Measurements from ENCODE around the gene SHROOM2.

SHROOM2 gene

GRCh38 chrX:9903146-9903545 is 116.9 kb downstream of the SHROOM2 start:
- H3K4me3 ChIP-seq (ENCODE audit: low read length): no peak overlapping the region
- no peak for TF ChIP-seq ZNF274 (IDR thresholded peaks at IDR 0.05; ENCODE audit: low read depth, low read length)

DNA sequence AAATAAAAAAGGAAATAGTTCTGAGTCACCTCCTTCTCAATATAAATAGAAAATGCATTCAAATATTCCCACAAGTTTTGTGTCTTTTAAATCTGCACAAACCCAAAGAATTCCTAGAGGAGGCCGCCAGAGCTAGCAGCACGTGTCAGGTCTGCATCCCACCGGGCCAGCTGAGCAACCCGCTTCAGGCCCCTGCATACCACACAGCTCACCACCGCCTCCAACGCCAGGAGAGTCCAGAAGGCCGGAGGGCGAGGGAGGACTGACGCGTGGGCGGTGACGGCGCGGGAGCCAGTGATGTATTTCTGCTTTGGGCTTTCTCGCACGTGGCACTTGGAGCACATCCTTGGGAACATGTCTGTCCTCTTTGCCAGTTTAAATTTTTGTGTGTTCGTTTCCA is 119.1 kb downstream of the SHROOM2 start:
- no peak for TF ChIP-seq ZNF274 (IDR thresholded peaks at IDR 0.05; ENCODE audit: low read depth, low read length)
- H3K4me3 ChIP-seq (ENCODE audit: low read length): no peak overlapping the region

DNA sequence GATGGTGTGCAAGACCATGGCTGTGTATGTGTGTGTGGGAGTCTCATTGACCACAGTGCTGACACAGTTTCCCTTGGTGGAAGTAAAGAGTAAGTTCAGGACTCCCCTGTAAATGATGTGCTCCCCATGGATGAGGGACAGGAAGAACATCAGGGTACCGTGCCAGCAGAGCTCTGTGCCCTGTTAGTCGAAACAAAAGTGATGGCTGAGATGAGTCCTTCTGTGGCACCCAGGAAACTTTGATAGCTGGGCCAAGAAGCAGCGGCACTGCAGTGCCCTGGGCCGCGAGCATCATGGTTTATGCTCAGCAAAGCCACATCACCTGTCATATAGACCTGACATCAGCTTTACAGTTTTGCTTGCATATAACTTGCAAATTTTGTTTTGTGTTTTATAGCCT is 119.5 kb downstream of the SHROOM2 start:
- no peak overlapping the region for H3K4me3 ChIP-seq (ENCODE audit: low read length)
- no peak for TF ChIP-seq ZNF274 (IDR thresholded peaks at IDR 0.05; ENCODE audit: low read depth, low read length)

DNA sequence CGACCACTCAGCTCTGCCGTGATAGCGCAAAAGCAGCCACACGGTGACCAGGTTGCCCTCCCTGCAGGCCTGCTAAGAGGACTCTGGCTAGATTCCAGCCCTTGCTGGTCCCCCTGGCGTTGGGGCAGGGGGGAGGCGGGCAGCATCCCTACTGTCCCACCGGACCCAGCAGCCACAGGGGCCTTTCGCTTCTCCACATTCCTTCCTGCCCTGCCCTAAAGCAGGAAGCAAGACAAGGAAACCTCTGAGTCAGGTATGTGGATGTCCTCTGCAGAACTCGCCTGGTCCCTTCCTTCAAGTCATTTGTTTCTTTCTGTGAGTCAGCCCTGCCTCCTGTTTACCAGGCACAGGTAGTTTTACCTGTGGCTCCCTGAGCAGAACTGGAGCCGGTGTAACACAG is 120.7 kb downstream of the SHROOM2 start:
- TF ChIP-seq ZNF274 (IDR thresholded peaks at IDR 0.05; ENCODE audit: low read depth, low read length): no peak
- H3K4me3 ChIP-seq (ENCODE audit: low read length): no peak overlapping the region

GRCh38 chrX:9907645-9908387 is 121.6 kb downstream of the SHROOM2 start:
- no peak overlapping the region for H3K4me3 ChIP-seq (ENCODE audit: low read length)
- TF ChIP-seq ZNF274 (IDR thresholded peaks at IDR 0.05; ENCODE audit: low read depth, low read length): no peak

DNA sequence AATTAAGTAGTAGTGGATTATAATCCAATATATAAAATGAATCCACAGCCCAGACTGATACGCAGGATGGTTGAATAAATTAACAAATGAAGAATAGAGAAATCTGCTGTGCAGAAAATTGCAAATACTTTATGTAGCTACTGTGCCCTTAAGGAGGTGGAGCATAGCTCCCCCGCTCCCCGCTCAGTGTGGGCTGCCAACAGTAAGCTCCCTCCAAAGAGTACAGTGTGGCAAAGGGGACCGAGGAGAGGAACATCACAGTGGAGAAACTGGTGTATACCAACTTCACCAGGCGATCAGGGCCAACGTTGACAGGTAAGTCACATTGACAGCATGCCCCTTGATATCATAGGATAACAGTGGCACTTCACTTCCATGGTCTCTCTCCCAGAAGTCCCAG is 123.0 kb downstream of the SHROOM2 start:
- no peak for TF ChIP-seq ZNF274 (IDR thresholded peaks at IDR 0.05; ENCODE audit: low read depth, low read length)
- H3K4me3 ChIP-seq (ENCODE audit: low read length): no peak overlapping the region

GRCh38 chrX:9911487-9911886 is 125.3 kb downstream of the SHROOM2 start:
- TF ChIP-seq ZNF274 (IDR thresholded peaks at IDR 0.05; ENCODE audit: low read depth, low read length): no peak
- H3K4me3 ChIP-seq (ENCODE audit: low read length): no peak overlapping the region

- no peak overlapping the region for H3K4me3 ChIP-seq (ENCODE audit: low read length)
- TF ChIP-seq ZNF274 (IDR thresholded peaks at IDR 0.05; ENCODE audit: low read depth, low read length): no peak
Measured at GRCh38 chrX:9912351-9913145, 126.3 kb downstream of the SHROOM2 start.

DNA sequence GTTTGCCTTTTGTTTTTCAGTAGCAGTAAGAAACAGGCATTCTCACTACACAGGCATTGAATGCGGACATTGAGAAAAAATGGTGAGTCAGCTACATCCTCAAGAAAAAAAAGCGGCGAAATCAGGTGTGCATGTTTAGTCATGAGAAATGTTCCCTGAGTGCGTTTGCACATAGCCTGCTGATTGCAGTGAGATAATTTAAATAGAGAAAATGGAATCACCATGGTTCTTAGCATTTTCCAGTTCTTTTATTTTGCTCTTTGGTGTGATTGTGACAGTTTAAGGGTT is 126.9 kb downstream of the SHROOM2 start:
- TF ChIP-seq ZNF274 (IDR thresholded peaks at IDR 0.05; ENCODE audit: low read depth, low read length): no peak

GRCh38 chrX:9917861-9918260 is 131.6 kb downstream of the SHROOM2 start:
- TF ChIP-seq ZNF274 (IDR thresholded peaks at IDR 0.05; ENCODE audit: low read depth, low read length): no peak
- H3K4me3 ChIP-seq (ENCODE audit: low read length): no peak overlapping the region

More for the DNA sequence above, 126.9 kb downstream of the SHROOM2 start:
- H3K4me3 ChIP-seq (ENCODE audit: low read length): no peak overlapping the region

- no peak overlapping the region for H3K4me3 ChIP-seq (ENCODE audit: low read length)
- TF ChIP-seq ZNF274 (IDR thresholded peaks at IDR 0.05; ENCODE audit: low read depth, low read length): no peak
Measured at GRCh38 chrX:9919632-9920172, 133.5 kb downstream of the SHROOM2 start.

DNA sequence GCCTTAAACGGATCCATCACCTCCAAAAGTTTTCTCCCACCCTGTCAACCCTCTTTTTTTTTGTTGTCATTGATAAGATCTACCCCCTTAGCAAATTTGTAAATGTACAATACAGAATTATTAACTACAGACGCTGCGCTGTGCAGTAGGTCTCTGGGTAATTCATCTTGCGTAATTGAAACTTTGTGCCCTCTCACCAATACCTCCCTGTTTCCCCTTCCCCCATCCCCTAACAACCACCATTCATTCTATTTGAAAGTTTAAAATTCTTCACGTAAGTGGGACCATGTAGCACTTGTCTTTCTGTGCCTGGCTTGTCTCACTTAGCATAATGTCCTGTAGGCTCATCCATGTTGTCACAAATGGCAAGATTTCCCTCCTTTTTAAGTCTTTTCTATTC is 135.2 kb downstream of the SHROOM2 start:
- no peak overlapping the region for H3K4me3 ChIP-seq (ENCODE audit: low read length)
- TF ChIP-seq ZNF274 (IDR thresholded peaks at IDR 0.05; ENCODE audit: low read depth, low read length): no peak

- no peak for TF ChIP-seq ZNF274 (IDR thresholded peaks at IDR 0.05; ENCODE audit: low read depth, low read length)
- H3K4me3 ChIP-seq (ENCODE audit: low read length): no peak overlapping the region
Measured at GRCh38 chrX:9923357-9923756, 137.1 kb downstream of the SHROOM2 start.

- TF ChIP-seq ZNF274 (IDR thresholded peaks at IDR 0.05; ENCODE audit: low read depth, low read length): no peak
Measured at GRCh38 chrX:9926002-9926401, 139.8 kb downstream of the SHROOM2 start.

More at GRCh38 chrX:9926002-9926401, 139.8 kb downstream of the SHROOM2 start:
- no peak overlapping the region for H3K4me3 ChIP-seq (ENCODE audit: low read length)
